SK-N-SH treated with all-trans-retinoic acid at 6 μM for 48 hours (cell line): Measurements from ENCODE around the gene GPRIN2.

Experiments
- ATAC-seq: fragments of 200-7000 bp; cut with Tn5 transposase; 3 replicates; pipeline ENCODE4 v1.9.1; 2020; ENCODE audit warnings: mild to moderate bottlenecking, moderate library complexity
- ARNTL ChIP-seq: fragments of 450-650 bp; formaldehyde crosslinking; IDR thresholded peaks from 2 replicates; pipeline ENCODE4 v1.5.0; 2020; ENCODE audit warnings: low read depth, mild to moderate bottlenecking, moderate library complexity, borderline replicate concordance
- BACH2 ChIP-seq: fragments of 250-450 bp; sonication (Bioruptor Pico); IDR thresholded peaks from 2 replicates; pipeline ENCODE4 v1.9.0; 2021; ENCODE audit warnings: mild to moderate bottlenecking, borderline replicate concordance
- CREB5 ChIP-seq: fragments of 250-450 bp; sonication (Bioruptor Pico); IDR thresholded peaks from 2 replicates; pipeline ENCODE4 v1.5.1; 2020; ENCODE audit warnings: low read depth, mild to moderate bottlenecking, moderate library complexity
- CSDC2 ChIP-seq: fragments of 250-450 bp; sonication (Bioruptor Pico); IDR thresholded peaks from 2 replicates; pipeline ENCODE4 v1.5.0; 2020; ENCODE audit warnings: mild to moderate bottlenecking, moderate library complexity
- CSRNP3 ChIP-seq: fragments of 250-450 bp; sonication (Bioruptor Pico); IDR thresholded peaks from 2 replicates; pipeline ENCODE4 v1.5.1; 2021; ENCODE audit warnings: mild to moderate bottlenecking, moderate library complexity
- GLIS3 ChIP-seq: fragments of 250-450 bp; sonication (Bioruptor Pico); IDR thresholded peaks from 2 replicates; pipeline ENCODE4 v1.5.0; 2020; ENCODE audit warnings: mild to moderate bottlenecking, moderate library complexity
- ISL1 ChIP-seq: fragments of 250-450 bp; sonication (Bioruptor Pico); IDR thresholded peaks from 2 replicates; pipeline ENCODE4 v2.1.2; 2022; ENCODE audit warnings: mild to moderate bottlenecking, moderate library complexity
- OSR1 ChIP-seq: fragments of 250-450 bp; sonication (Bioruptor Pico); IDR thresholded peaks from 2 replicates; pipeline ENCODE4 v1.8.0; 2022; ENCODE audit warnings: moderate library complexity, mild to moderate bottlenecking, inconsistent platforms
- PATZ1 ChIP-seq: fragments of 250-450 bp; sonication (Bioruptor Pico); IDR thresholded peaks from 2 replicates; pipeline ENCODE4 v1.8.0; 2020; ENCODE audit warnings: mild to moderate bottlenecking, moderate library complexity, borderline replicate concordance
- PPARA ChIP-seq: fragments of 250-450 bp; sonication (Bioruptor Pico); IDR thresholded peaks from 2 replicates; pipeline ENCODE4 v1.5.0; 2020; ENCODE audit warnings: mild to moderate bottlenecking, borderline replicate concordance
- TOX ChIP-seq: fragments of 250-450 bp; sonication (Bioruptor Pico); IDR thresholded peaks from 2 replicates; pipeline ENCODE4 v1.8.0; 2021; ENCODE audit warnings: mild to moderate bottlenecking, moderate library complexity, borderline replicate concordance
- TSHZ2 ChIP-seq: fragments of 250-450 bp; sonication (Bioruptor Pico); IDR thresholded peaks from 2 replicates; pipeline ENCODE4 v1.5.0; 2020; ENCODE audit warnings: mild to moderate bottlenecking, moderate library complexity
- ZFP3 ChIP-seq: fragments of 250-450 bp; sonication (Bioruptor Pico); IDR thresholded peaks from 2 replicates; pipeline ENCODE4 v1.5.0; 2020; ENCODE audit warnings: mild to moderate bottlenecking, moderate library complexity
- ZFP30 ChIP-seq: fragments of 450-650 bp; formaldehyde crosslinking; IDR thresholded peaks from 2 replicates; pipeline ENCODE4 v1.5.0; 2022; ENCODE audit warnings: mild to moderate bottlenecking, moderate library complexity
- ZNF70 ChIP-seq: fragments of 450-650 bp; formaldehyde crosslinking; IDR thresholded peaks from 2 replicates; pipeline ENCODE4 v1.5.0; 2020; ENCODE audit warnings: mild to moderate bottlenecking, moderate library complexity
- ZNF8 ChIP-seq: fragments of 450-650 bp; formaldehyde crosslinking; IDR thresholded peaks from 2 replicates; pipeline ENCODE4 v1.5.0; 2020; ENCODE audit warnings: mild to moderate bottlenecking, moderate library complexity

Gene GPRIN2

DNA sequence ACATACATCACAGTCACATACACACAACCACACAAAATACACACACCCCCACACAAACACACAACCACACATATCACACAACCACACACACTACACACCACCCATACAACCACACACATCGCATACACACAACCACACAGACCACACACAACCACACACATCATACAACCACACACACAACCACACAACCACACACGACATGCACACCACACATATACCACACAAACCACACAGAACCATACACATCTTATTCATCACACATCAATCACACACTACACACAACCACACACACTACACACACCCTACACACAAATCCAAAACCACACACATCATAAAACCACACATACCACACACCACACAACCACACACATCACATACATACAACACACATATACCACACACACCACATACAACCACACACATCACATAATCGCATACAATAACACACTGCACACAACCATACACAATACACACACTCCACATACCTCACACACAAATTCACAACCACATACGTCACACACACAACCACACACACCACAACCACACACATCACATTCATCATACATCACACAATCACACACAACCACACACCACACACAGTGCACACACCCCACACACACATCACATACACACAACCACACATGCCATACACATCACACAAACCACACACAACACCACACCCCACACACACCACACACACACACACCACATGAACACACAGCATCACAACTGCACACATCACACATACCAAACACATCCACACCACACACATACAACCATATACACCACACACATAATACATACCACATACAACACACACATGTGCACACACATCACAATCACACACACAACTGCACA is 30.4 kb downstream of the GPRIN2 start (continued):
- TF ChIP-seq TSHZ2 (CRISPR knock-in tag) (no peak), GLIS3 (no peak), ZNF70 (CRISPR knock-in tag) (no peak), ZNF8 (CRISPR knock-in tag) (no peak), ARNTL (no peak), ZFP3 (CRISPR knock-in tag) (no peak), ZFP30 (CRISPR knock-in tag) (no peak)

- ATAC-seq = peak; percentile 37
- TF ChIP-seq TOX (CRISPR knock-in tag) (no peak), CSRNP3 (no peak), ZFP30 (CRISPR knock-in tag) (no peak), CREB5 (0 out of 2 replicates have a peak, but pooled peaks have one; percentile 7), CSDC2 (CRISPR knock-in tag) (0 out of 2 replicates have a peak, but pooled peaks have one; percentile 74)
Observed at GRCh38 chr10:46525177-46525823, 31.2 kb downstream of the GPRIN2 start.

DNA sequence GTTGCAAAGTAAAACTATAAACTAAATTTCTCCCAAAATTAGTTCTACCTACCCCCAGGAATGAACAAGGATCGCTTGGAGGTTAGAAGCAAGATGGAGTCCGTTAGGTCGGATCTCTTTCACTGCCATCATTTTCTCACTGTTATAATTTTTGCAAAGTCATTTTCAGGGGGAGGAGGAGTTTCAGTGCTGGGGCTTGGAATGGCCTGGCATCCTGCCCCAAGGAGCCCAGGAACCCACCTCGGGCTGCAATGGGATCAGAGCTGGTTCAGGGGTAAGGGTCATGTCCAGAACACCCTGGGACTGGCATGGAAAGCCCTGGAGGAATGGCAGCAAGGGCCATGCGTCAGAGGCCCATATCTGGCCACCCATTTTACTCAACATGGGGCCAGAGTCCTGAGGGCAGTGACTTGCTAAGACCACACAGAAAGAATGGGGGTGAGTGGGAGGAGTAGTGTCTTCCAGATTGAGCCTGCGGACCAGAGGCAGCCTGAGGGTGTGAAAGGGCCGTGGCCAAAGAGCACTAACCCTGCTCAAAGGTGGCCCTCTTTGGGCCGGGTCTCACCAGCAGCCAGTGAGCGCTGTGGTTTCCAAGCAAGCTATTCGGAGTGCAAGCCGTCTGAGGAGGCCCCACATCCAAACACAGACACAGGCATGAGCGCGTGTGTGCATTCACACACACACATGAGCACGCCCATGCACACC is 31.8 kb downstream of the GPRIN2 start:
- peak; percentile 52; the same call in 1 of the 2 replicates for TF ChIP-seq ISL1
- TF ChIP-seq ZFP30 (CRISPR knock-in tag) = no peak
- TF ChIP-seq CREB5 = peak; percentile 2; the same call in 1 of the 2 replicates
- TF ChIP-seq OSR1 (CRISPR knock-in tag) = no peak
- peak; percentile 42; the same call in 1 of the 2 replicates for TF ChIP-seq CSDC2 (CRISPR knock-in tag)
- no peak for TF ChIP-seq BACH2
- peak; percentile 59; the same call in 1 of the 2 replicates for TF ChIP-seq ZFP3 (CRISPR knock-in tag)
- TF ChIP-seq PPARA (CRISPR knock-in tag) = no peak
- TF ChIP-seq PATZ1 (CRISPR knock-in tag) = no peak; the same call in 1 of the 2 replicates
- no peak for TF ChIP-seq GLIS3
- peak; percentile 20 for ATAC-seq
